Measurements from ENCODE around the gene CDH8.
A peak's percentile ranks its signal among the peaks of the same experiment; 100 is the strongest.

Gene CDH8

DNA sequence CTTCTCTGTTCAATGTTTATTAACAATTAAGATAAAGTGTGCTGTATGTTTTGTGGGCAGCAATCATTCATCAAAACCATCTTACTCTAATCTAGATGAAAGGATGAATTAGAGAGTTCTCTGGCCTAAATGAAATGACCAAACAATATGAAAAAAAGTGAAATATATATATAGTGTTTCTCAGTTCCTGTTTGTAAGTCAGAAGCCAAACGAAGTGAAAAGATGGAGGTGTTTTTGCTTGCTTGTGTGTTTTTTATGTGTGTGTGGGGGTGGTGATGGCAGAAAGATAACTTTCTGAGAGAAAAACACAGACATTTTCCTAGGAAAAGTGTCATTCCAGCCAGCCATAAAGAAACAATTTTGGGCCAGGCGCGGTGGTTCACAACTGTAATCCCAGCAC lies 138.6 kb downstream of the CDH8 start:
- DNase-seq: no peak
- intact Hi-C loops (cut with DNase I): no loop called here

- intact Hi-C loops (cut with DNase I): no loop called here
- no peak for DNase-seq
These were observed 143.7 kb downstream of the CDH8 start for GRCh38 chr16:61892531-61892930.

DNA sequence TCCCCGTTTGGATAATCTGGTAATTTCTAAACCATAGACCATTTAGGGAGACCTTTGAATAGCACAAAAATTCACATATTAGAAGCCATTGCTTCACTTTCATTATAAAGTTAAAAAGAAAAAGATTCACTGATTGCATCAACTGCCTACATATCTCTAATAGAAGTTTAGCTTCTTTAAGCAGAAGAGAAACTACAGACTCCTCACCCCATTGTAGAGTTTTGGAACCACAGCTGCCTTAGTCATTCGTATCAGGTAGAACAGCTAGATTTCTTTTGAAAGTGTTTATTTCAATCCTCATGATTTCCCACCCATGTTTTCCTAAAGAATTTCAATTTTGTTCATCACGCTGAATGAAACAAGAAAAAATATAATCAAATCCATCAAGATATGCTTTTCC lies 144.8 kb downstream of the CDH8 start:
- intact Hi-C loops (cut with DNase I): no loop called here
- DNase-seq: no peak

DNA sequence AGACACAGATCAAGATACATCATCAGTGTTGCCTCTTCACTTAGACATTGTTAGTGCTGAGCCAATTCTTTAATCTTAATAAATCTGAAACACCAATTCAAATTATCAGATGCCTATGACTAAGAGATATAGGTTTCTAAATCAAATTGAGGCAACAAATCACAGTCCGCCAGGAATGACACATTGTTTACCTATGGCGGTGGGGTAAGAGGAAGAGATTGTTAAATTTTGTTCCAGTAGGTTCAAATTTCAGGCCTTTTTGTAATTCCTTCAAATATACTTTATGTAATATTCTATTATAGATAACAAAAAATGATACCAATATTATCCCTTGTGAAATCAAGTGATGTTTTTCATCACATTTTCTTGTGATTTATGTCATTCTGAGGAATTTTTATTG lies 145.9 kb downstream of the CDH8 start:
- no peak for DNase-seq
- intact Hi-C loops (cut with DNase I): no loop called here

GRCh38 chr16:61887903-61888302 lies 148.3 kb downstream of the CDH8 start:
- intact Hi-C loops (cut with DNase I): no loop called here
- peak in 25 of 42 donors; percentile 14 to 59 (median 33) for DNase-seq

DNA sequence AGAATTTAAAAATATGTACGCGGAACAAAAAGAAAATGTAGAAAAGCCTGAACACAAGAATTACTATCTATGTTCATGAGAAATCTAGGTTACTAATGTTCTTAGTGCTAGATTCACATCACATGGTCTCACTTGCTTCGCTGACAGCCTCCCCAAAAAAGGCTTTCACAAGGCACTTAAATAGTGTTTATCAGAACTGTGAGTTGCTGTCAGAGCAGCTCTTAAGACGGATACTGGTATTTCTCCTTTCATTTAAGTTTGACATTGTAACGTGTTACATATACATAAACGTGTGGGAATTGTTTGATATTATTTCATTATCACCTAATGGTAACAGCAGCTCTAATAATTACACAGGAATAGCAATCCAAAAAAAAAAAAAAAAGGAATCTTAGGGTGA lies 150.9 kb downstream of the CDH8 start:
- intact Hi-C loops (cut with DNase I): no loop called here
- DNase-seq: peak in 6 of 42 donors; percentile 20 to 55 (median 36)

DNA sequence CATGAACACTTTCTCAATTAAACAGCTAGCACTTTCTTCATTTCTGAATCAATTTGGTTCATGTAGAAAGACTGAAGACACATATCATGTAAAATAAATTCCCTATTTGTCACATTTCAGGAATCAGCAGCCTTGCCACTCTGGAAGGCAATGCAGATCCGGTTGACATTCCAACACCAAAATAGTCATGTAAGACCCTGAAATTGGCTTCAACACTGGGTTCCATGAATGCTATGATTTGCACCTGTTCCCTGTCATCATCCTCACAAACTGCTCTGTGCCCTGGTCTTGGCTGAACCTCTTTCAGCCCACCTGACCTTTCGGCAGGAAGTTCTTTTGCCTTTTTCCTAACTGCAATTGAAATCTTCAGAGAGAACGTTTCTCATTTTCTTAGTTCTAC lies 156.9 kb downstream of the CDH8 start:
- intact Hi-C loops (cut with DNase I): no loop called here
- DNase-seq: no peak

- intact Hi-C loops (cut with DNase I): no loop called here
- no peak for DNase-seq
These were observed 158.8 kb downstream of the CDH8 start for GRCh38 chr16:61877436-61877835.

DNA sequence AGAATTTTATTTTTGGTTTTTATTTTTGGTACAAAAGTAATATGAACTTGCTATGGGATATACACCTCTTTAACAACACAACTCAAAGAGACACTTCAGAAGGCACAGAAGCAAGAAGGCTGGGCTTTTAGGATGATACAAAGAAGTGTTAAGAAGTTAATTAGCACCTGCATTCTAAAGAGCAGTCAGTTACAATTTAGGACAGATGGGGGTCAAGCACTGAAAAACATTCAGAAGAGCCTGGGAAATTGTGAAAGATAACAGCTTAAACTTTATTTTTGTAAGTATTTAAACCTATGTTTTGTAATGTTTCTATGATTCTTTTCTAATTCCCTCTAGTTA lies 163.5 kb downstream of the CDH8 start:
- DNase-seq: no peak
- intact Hi-C loops (cut with DNase I): no loop called here

GRCh38 chr16:61871837-61872777 lies 164.1 kb downstream of the CDH8 start:
- intact Hi-C loops (cut with DNase I): no loop called here
- no peak for DNase-seq

DNA sequence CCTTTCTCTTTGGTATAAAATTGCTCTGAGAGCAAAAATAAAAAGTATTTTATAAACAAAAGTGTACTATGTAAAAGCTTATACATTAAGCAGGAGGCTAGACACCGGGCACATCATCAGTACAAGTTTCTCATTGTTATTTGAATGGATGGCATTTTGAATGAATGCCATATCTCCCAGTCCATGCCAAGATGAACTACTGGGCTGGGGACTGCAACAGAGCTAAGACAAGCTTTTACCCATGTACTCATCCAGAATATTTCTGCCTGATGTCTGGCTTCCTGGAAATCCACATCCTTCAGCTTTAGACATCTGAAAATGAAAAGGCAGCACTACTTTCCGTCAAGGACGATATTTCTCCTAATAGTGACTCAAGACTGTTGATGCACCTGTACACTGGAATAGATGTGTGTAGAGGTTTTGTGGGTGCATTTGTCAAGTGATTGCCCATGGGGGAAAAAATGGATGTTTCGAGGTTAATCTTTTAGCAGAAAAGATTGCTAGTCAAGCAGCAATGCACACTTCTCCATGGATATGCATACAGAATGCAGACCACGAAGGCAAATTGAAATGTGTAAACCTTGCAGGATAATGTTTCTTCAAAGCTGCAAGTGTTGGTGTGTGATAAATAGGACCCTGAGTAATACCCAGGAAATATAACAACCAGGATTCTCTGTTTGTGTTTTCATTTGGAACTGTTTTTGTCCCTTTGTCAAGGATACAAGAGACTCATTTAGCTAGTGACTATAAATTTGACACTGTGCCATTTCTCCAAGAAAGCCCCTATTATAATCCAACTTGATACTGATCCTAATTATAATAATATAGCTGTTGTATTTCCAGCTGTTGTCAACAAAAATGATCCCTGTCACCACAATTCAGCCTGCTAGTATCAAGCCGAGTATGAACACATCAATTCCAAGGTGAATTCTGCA lies 173.8 kb downstream of the CDH8 start:
- intact Hi-C loops (cut with DNase I): no loop called here
- DNase-seq: peak in 25 of 42 donors; percentile 3 to 78 (median 39)

DNA sequence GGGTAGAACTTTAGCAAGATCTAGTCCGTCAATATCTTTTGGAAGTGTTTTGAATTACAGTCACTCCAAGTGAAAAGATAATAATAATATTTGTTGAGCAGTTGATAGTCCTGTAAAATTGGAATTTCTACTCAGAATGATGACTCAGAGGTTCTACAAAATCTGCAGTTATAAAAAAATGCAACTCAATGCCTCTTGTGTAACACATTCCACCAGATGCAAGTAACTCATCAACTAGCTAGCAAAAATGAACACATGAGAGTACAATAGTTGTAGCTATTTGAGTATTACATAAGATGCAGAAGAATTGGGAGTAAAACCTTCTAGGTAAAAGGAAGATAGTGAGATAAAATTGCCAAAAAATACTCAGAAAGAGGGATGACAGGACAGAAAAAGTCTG lies 177.2 kb downstream of the CDH8 start:
- intact Hi-C loops (cut with DNase I): no loop called here
- no peak for DNase-seq

- intact Hi-C loops (cut with DNase I): no loop called here
- DNase-seq: no peak
These were observed 193.6 kb downstream of the CDH8 start for GRCh38 chr16:61842666-61843065.

DNA sequence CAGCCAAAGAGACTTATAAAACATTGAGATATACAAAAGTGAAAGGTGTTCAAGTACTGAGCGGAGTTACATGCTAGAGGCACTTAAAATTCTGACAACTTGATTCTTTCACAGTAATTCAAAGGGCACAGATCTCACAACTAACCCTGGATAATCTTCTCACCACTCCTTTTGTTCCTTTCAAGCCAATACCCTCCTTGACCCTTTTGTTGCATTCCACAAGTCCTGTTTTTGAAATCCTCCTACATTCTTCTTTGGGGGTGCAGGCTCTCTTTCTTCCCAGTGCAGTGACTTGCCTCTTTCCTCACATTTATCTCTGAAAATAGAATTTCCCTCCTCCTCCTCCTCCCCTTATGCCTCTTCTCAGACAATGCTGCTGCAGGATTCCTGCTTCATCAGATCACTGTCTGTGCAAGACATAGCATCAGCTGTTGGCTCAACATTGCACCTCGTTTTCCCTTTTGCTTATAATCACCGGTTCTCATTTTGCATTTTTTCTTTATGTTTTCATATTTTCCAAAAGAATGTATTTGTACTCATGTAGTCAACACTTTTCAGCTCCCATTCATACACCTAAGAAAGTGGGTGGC lies 199.3 kb downstream of the CDH8 start:
- DNase-seq: peak in 26 of 42 donors; percentile 8 to 74 (median 34)
- intact Hi-C loops (cut with DNase I): no loop called here

- intact Hi-C loops (cut with DNase I): no loop called here
- DNase-seq: no peak
These were observed 202.2 kb downstream of the CDH8 start for GRCh38 chr16:61834082-61834481.

GRCh38 chr16:61831351-61831917 lies 204.8 kb downstream of the CDH8 start:
- no peak for DNase-seq
- intact Hi-C loops (cut with DNase I): no loop called here

DNA sequence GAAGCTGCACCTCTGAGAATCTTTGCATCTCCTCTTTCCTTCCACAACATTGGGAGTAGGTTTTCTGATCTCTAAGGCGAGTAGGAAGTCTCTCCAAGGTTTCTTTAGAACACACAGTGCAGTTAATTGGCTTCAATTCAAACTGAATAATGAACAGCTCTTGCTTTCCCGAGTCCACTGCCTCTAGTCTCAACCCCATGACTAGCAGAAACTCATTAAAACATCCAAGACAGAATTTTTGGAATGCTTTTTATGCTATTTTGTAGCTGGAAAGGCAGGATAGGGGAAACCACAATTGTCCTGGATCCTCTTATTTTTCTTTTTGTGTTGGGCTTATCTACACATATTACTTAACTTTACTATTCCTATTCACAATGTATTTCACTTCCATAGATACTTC lies 206.6 kb downstream of the CDH8 start:
- intact Hi-C loops (cut with DNase I): no loop called here
- no peak for DNase-seq

- intact Hi-C loops (cut with DNase I): no loop called here
These were observed 212.9 kb downstream of the CDH8 start for GRCh38 chr16:61823326-61823725.

DNA sequence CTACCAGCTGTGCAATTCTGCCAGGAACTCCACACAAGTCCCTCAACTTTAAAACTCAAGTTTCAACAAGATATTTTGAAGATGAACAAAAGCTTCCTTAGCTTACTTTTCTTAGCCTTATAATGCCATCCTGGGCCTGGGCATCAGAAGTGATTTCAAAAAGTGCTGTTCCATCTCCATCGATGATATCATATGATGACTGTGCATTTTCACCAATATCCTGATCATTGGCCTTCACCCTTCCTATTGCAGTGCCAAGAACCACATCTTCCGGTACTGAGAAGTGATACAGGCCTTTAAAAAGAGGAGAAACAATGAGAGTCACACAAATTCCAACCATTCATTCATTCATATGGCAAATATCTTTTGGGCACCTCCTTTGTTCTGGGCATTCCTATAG lies 215.4 kb downstream of the CDH8 start:
- DNase-seq: no peak
- intact Hi-C loops (cut with DNase I): no loop called here

More at GRCh38 chr16:61823326-61823725, 212.9 kb downstream of the CDH8 start:
- no peak for DNase-seq
